Retinal pigment epithelial cell (primary cell): ENCODE results near the gene CRISPLD2.

Experiments used
- DNase-seq: peaks from one replicate; pipeline ENCODE4 v3.0.0-alpha.2; 2010; ENCODE audit warnings: low read depth
- H3K4me3 ChIP-seq: 2 replicates; pipeline ENCODE4 v1.5.1; 2011; ENCODE audit warnings: mild to moderate bottlenecking, low read length, control low read depth, moderate library complexity
- TF ChIP-seq, protein P1 (sequence below): conservative IDR thresholded peaks from 2 replicates; pipeline ENCODE4 v1.5.1; 2011; ENCODE audit warnings: low read depth, low read length, control low read depth, inconsistent platforms

CRISPLD2 gene

DNA sequence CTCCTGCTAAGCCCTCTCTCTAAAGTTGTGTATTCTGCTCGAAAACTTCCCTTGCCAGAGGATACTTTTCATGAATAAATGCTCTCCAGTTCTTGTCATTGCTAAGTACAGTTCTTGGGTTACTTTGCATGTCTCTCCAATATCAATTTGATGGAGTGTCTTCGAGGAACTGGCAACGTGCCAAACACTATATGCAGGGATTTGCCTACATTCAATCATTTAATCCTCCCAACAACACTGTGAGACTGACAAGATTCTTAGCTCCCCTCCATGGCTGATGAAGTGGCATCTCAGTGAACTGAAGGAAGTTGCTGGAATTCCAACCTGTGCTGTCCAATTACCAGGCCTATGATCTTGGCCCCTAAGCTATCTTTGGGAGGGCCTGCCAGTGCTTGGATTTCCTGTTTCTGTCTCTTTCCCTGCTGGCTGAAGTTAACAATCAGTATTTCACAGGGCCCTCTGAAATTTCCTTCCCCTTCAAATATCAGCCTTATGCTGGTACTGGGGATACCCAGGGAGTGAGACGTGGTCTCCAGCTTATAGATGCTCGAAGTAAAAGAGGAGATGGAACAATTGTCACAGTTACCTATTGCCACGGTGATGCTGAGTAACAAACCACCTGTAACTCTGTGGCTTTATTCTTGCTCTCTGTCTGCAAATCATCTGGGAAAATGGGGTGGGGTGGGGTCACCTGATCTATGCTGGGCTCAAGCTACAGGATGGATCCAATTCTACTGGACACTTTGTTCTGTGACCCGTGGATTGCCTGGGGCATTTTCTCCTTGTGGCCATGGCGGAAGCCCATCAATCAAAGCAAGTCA is 19.4 kb upstream of the CRISPLD2 start:
- no peak for DNase-seq
- no peak overlapping the region for H3K4me3 ChIP-seq
- TF ChIP-seq, protein P1, sequence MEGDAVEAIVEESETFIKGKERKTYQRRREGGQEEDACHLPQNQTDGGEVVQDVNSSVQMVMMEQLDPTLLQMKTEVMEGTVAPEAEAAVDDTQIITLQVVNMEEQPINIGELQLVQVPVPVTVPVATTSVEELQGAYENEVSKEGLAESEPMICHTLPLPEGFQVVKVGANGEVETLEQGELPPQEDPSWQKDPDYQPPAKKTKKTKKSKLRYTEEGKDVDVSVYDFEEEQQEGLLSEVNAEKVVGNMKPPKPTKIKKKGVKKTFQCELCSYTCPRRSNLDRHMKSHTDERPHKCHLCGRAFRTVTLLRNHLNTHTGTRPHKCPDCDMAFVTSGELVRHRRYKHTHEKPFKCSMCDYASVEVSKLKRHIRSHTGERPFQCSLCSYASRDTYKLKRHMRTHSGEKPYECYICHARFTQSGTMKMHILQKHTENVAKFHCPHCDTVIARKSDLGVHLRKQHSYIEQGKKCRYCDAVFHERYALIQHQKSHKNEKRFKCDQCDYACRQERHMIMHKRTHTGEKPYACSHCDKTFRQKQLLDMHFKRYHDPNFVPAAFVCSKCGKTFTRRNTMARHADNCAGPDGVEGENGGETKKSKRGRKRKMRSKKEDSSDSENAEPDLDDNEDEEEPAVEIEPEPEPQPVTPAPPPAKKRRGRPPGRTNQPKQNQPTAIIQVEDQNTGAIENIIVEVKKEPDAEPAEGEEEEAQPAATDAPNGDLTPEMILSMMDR = no peak

DNA sequence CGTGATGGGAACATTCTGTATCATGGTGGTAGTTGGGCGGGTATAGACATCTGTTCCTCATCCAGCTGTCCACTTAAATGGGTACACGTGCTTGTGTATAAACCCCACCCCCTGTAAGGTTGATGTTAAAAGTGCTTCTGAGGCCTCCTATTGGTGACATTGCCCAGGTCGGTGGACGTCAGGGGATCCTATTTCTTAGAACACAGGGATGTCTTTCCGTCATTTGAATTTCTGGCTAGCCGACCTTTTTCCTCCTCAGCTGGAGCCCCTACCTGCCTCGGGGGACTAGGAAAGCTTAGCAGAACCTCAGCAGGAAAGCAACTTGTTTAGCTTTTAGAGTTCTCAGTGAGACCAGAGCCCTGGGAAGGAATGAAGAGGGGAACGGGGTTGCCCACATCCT is 16.6 kb upstream of the CRISPLD2 start:
- no peak for DNase-seq
- H3K4me3 ChIP-seq = no peak overlapping the region
- TF ChIP-seq, protein P1 = no peak

- no peak overlapping the region for H3K4me3 ChIP-seq
- TF ChIP-seq, protein P1 = no peak
- no peak for DNase-seq
These were observed 15.5 kb upstream of the CRISPLD2 start for GRCh38 chr16:84804326-84804725.

DNA sequence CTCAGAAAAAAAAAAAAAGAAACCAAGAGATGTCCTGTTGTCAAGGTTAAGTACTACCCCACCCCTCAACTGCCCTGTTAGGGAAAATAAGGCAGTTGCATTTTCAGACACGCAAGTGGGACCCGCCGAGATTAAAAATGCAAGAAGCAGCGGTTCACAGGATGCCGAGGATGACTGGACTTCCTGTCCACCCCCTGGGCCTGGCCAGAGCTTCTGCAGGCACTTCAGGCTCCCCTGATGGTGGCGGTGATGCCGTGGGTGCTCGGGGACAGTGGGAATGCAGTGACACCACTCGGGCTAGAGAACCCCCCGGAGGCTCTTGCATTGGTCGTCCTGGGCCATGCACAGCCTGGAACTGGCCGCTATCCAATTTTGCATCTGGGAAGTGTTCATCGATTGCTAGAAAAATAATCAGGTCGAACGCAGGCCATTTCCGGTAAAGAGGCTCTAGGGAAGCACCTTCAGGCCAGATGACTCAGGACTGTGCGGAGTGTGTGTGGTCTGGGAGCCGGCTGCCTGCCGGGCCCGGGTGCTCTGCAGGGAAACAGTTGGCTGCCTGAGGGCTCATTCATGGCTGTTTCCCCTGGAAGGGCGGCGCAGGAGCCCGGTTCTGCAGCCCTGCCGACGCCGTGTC is 13.4 kb upstream of the CRISPLD2 start:
- H3K4me3 ChIP-seq = no peak overlapping the region
- no peak for DNase-seq
- TF ChIP-seq, protein P1 = no peak

DNA sequence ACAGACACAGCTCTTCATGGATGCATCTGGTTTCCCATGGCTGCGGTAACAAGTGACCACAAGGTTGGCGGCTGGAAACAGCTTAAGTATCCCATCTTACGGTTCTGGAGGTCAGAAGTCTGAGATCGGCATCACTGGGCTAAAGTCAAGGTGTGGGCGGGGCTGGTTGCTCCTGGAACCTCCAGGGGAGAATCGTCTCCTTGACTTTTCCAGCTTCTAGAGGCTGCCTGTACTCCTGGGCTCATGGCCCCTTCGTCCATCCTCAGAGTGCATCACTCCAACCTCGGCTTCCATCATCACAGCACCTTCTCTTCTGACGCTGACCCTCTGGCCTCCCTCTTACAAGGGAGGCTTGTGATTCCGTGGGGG is 12.9 kb upstream of the CRISPLD2 start:
- TF ChIP-seq, protein P1 = no peak
- DNase-seq = no peak
- H3K4me3 ChIP-seq = no peak overlapping the region

GRCh38 chr16:84807776-84808175 is 12.0 kb upstream of the CRISPLD2 start:
- TF ChIP-seq, protein P1 = no peak
- H3K4me3 ChIP-seq = no peak overlapping the region
- DNase-seq = no peak

DNA sequence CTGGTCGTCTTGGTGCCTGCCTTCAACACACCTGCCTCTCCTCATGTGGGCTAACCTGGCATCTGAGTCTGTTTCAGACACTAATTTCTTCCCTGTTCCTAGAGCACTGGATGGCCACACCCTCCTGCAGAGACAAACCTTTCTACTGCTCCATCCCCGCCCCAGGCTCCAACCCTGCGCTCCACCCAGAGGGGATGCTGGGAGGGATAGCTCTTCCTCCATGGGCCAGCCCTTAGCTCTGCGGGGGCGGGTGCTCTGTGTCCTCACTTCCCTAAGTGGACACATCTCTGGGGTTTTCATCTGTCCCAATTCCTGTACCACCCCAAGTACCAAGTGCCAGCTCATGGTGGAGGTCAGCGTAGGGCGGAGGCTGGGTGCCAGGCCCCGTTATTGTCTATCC is 11.0 kb upstream of the CRISPLD2 start:
- no peak for DNase-seq
- no peak overlapping the region for H3K4me3 ChIP-seq
- TF ChIP-seq, protein P1 = no peak
